ENCODE data around the gene ZBTB2. TPM values are rescaled to one million over a fixed set of nuclear protein-coding genes. Genes with fewer than 3 reads are reported as not detected.
"Not testable (repeated sequence)": the region's sequence is repeated elsewhere in the genome, so short reads cannot be mapped to it uniquely, and the experiment has no call there.

The ZBTB2 gene
- total RNA-seq, 2 experiments from 2014 or later = 26.8 to 28.2 TPM

DNA sequence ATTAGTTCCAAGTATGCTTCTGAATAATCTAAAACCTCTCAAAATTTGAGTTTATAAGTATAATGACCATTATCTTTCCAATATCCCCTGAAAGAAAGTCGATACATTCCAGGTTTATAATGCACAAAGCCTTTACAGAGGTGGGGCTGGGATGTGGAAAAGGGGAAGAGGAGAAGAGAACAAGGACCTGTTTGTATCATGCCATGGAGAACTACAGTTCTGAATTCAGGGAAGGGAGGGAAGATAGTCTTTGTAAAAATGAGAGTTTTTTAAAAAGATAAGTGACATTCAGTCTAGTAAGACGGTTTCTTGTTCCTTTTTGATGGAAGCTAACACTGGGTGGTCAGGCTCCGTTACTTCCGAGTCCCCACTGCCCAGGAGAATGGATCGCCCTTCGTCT is 26.1 kb downstream of the ZBTB2 start:
- H3K27me3 Mint-ChIP-seq = no peaks in the 10 kb centered on the region

GRCh38 chr6:151359486-151359885 is 31.9 kb downstream of the ZBTB2 start:
- H3K27me3 Mint-ChIP-seq = no peaks in the 10 kb centered on the region
- peaks cover 10% of the 10 kb centered on the region for H3K4me1 Mint-ChIP-seq

More for the DNA sequence above, 26.1 kb downstream of the ZBTB2 start:
- H3K27ac Mint-ChIP-seq = no peak overlapping the region
- H3K4me1 Mint-ChIP-seq = no peaks in the 10 kb centered on the region
- H3K9me3 Mint-ChIP-seq = no peaks in the 10 kb centered on the region
- H3K4me3 Mint-ChIP-seq = no peak overlapping the region
- H3K36me3 Mint-ChIP-seq = peaks cover 32% of the 10 kb centered on the region
- no peak for DNase-seq

GRCh38 chr6:151358475-151358874 is 32.9 kb downstream of the ZBTB2 start:
- Mint-ChIP-seq H3K36me3 (peaks cover 14% of the 10 kb centered on the region), H3K27me3 (no peaks in the 10 kb centered on the region), H3K4me1 (peaks cover 10% of the 10 kb centered on the region), H3K27ac (no peak overlapping the region), H3K4me3 (no peak overlapping the region), H3K9me3 (no peaks in the 10 kb centered on the region)
- DNase-seq = no peak

More at GRCh38 chr6:151359486-151359885, 31.9 kb downstream of the ZBTB2 start:
- peaks cover 17% of the 10 kb centered on the region for H3K36me3 Mint-ChIP-seq
- no peak overlapping the region for H3K27ac Mint-ChIP-seq
- no peak for DNase-seq
- H3K9me3 Mint-ChIP-seq = no peaks in the 10 kb centered on the region
- no peak overlapping the region for H3K4me3 Mint-ChIP-seq

DNA sequence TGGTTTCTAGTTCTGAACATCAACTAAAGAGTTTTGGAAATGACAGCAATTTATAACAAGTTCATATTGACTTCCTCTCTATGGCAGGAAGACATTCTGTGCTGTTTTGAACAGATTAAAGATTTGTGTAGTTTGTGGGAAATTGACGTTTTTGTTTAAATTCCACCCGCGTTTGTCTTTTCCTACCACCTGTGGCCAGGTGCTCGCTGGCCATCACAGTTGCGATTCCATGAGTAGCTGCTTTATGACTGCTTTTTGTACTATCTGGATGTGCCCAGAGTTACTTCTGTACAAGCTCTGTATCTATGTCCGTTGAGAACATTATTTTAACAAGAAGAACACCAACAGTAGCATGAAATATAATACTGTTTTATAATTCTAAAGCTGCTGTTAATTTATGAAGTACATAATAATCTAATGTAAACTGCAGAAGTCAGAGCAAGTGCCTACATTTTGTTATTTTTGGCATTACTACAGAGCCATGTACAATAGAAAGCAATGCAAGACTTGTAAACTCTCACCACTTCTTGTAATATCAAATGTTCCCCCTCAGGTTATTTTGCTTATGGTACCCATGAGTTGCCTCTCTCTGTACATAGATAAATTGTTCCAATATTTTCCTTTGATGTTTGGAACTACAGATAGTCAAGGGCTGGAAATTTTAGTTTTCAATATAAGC is 33.5 kb downstream of the ZBTB2 start:
- peaks cover 14% of the 10 kb centered on the region for H3K36me3 Mint-ChIP-seq
- no peak overlapping the region for H3K4me3 Mint-ChIP-seq
- no peaks in the 10 kb centered on the region for H3K9me3 Mint-ChIP-seq
- no peak overlapping the region for H3K27ac Mint-ChIP-seq
- peaks cover 10% of the 10 kb centered on the region for H3K4me1 Mint-ChIP-seq
- no peaks in the 10 kb centered on the region for H3K27me3 Mint-ChIP-seq
- DNase-seq = no peak

DNA sequence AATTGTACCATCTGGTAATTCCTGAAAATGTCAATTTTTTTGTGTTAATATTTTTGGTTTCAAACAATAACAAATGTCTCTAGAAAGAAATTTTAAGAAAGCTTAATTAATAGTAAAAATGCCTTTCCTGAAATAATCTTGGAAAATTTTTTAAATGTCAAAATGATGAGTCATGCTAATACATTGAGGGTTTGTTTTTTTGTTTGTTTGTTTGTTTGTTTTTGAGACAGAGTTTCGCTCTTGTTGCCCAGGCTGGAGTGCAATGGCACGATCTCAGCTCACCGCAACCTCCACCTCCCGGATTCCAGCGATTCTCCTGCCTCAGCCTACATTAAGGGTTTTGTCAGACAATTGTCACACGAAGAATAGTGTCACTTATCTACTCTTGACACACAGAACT is 34.4 kb downstream of the ZBTB2 start:
- not testable (repeated sequence) for H3K27me3 Mint-ChIP-seq, H3K9me3 Mint-ChIP-seq, DNase-seq, H3K27ac Mint-ChIP-seq, H3K4me1 Mint-ChIP-seq, H3K36me3 Mint-ChIP-seq, H3K4me3 Mint-ChIP-seq

- Mint-ChIP-seq H3K4me1 (peaks cover 10% of the 10 kb centered on the region), H3K36me3 (peaks cover 2% of the 10 kb centered on the region), H3K27ac (no peak overlapping the region), H3K27me3 (no peaks in the 10 kb centered on the region), H3K9me3 (no peaks in the 10 kb centered on the region), H3K4me3 (no peak overlapping the region)
- no peak for DNase-seq
Observed at GRCh38 chr6:151353795-151354194, 37.6 kb downstream of the ZBTB2 start.

GRCh38 chr6:151352410-151353396 is 38.7 kb downstream of the ZBTB2 start:
- Mint-ChIP-seq H3K9me3 (no peaks in the 10 kb centered on the region), H3K36me3 (no peaks in the 10 kb centered on the region), H3K27me3 (no peaks in the 10 kb centered on the region), H3K27ac (no peak overlapping the region), H3K4me3 (no peak overlapping the region), H3K4me1 (peaks cover 3% of the 10 kb centered on the region)
- no peak for DNase-seq

- Mint-ChIP-seq H3K9me3 (no peaks in the 10 kb centered on the region), H3K27me3 (no peaks in the 10 kb centered on the region), H3K4me3 (no peak overlapping the region), H3K27ac (no peak overlapping the region), H3K36me3 (no peaks in the 10 kb centered on the region), H3K4me1 (no peaks in the 10 kb centered on the region)
- DNase-seq = no peak
Observed at GRCh38 chr6:151351731-151352130, 39.6 kb downstream of the ZBTB2 start.

DNA sequence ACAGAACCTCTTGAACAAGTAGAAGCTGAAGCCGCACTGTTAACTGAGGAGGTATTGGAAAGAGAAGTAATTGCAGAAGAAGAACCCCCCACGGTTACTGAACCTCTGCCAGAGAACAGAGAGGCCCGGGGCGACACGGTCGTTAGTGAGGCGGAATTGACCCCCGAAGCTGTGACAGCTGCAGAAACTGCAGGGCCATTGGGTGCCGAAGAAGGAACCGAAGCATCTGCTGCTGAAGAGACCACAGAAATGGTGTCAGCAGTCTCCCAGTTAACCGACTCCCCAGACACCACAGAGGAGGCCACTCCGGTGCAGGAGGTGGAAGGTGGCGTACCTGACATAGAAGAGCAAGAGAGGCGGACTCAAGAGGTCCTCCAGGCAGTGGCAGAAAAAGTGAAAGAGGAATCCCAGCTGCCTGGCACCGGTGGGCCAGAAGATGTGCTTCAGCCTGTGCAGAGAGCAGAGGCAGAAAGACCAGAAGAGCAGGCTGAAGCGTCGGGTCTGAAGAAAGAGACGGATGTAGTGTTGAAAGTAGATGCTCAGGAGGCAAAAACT is 40.1 kb downstream of the ZBTB2 start:
- H3K4me1 Mint-ChIP-seq = no peaks in the 10 kb centered on the region
- DNase-seq = no peak
- no peak overlapping the region for H3K27ac Mint-ChIP-seq
- H3K9me3 Mint-ChIP-seq = no peaks in the 10 kb centered on the region
- H3K27me3 Mint-ChIP-seq = no peaks in the 10 kb centered on the region
- no peaks in the 10 kb centered on the region for H3K36me3 Mint-ChIP-seq
- H3K4me3 Mint-ChIP-seq = no peak overlapping the region

DNA sequence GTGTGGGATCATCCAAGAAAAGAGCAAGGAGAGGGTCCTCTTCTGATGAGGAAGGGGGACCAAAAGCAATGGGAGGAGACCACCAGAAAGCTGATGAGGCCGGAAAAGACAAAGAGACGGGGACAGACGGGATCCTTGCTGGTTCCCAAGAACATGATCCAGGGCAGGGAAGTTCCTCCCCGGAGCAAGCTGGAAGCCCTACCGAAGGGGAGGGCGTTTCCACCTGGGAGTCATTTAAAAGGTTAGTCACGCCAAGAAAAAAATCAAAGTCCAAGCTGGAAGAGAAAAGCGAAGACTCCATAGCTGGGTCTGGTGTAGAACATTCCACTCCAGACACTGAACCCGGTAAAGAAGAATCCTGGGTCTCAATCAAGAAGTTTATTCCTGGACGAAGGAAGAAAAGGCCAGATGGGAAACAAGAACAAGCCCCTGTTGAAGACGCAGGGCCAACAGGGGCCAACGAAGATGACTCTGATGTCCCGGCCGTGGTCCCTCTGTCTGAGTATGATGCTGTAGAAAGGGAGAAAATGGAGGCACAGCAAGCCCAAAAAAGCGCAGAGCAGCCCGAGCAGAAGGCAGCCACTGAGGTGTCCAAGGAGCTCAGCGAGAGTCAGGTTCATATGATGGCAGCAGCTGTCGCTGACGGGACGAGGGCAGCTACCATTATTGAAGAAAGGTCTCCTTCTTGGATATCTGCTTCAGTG is 40.8 kb downstream of the ZBTB2 start:
- no peak overlapping the region for H3K27ac Mint-ChIP-seq
- no peaks in the 10 kb centered on the region for H3K36me3 Mint-ChIP-seq
- H3K9me3 Mint-ChIP-seq = no peaks in the 10 kb centered on the region
- H3K4me3 Mint-ChIP-seq = no peak overlapping the region
- no peaks in the 10 kb centered on the region for H3K27me3 Mint-ChIP-seq
- H3K4me1 Mint-ChIP-seq = no peaks in the 10 kb centered on the region
- no peak for DNase-seq

DNA sequence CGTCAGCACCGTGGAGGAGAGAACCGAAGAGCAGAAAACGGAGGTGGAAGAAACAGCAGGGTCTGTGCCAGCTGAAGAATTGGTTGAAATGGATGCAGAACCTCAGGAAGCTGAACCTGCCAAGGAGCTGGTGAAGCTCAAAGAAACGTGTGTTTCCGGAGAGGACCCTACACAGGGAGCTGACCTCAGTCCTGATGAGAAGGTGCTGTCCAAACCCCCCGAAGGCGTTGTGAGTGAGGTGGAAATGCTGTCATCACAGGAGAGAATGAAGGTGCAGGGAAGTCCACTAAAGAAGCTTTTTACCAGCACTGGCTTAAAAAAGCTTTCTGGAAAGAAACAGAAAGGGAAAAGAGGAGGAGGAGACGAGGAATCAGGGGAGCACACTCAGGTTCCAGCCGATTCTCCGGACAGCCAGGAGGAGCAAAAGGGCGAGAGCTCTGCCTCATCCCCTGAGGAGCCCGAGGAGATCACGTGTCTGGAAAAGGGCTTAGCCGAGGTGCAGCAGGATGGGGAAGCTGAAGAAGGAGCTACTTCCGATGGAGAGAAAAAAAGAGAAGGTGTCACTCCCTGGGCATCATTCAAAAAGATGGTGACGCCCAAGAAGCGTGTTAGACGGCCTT is 41.6 kb downstream of the ZBTB2 start:
- H3K4me3 Mint-ChIP-seq = no peak overlapping the region
- no peak for DNase-seq
- no peaks in the 10 kb centered on the region for H3K9me3 Mint-ChIP-seq
- no peaks in the 10 kb centered on the region for H3K36me3 Mint-ChIP-seq
- no peak overlapping the region for H3K27ac Mint-ChIP-seq
- no peaks in the 10 kb centered on the region for H3K4me1 Mint-ChIP-seq
- H3K27me3 Mint-ChIP-seq = no peaks in the 10 kb centered on the region

DNA sequence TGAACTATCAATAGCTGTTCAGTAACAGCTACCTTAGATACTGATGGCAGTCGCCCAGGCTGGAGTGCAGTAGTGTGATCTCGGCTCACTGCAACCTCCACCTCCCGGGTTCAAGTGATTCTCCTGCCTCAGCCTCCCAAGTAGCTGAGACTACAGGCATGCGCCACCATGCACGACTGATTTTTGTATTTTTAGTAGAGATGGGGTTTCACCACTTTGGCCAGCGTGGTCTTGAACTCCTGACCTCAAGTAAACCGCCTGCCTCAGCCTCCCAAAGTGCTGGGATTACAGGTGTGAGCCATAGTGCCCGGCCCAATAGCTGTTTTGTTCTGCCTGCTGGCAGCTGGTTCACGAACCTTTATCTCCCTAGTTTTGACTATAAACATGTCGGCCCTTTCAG is 48.6 kb downstream of the ZBTB2 start:
- H3K27ac Mint-ChIP-seq, H3K4me3 Mint-ChIP-seq, DNase-seq, H3K9me3 Mint-ChIP-seq, H3K4me1 Mint-ChIP-seq, H3K36me3 Mint-ChIP-seq, H3K27me3 Mint-ChIP-seq: not testable (repeated sequence)

DNA sequence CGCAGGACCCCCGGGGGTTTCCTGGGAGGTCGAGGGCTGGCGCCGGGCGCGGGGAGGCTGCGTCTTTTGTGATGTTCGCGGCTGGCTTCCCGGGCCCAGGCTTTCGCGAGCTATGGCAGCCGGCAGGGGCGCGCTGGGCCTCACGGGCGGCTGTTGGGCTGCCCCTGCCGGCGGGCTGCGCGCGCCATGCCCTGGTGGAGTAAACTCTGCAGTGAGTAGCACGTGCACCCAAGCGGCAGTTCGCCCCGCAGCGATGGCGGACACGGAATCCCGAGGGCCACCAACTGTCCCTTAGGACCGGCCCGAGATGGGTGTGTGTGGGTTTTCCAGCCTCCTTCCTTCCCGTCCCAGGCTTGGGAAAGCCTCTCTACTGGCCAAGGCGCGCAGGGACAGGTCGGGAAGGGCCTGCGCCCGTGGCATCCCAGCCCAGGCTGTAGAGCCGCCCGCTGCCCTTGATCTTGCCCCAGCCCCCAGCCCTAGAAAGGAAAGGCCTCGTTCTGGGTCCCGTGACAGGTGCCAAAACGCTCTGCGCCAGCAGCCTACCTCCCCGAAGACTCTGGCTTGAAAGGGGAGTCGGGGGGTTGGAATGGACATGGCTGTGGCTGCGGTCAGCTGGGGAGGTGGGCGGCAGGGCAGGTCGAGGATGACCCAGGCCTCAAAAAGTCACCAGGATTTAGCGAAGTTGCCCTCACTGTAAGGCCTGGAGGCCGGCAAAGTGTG is 49.7 kb downstream of the ZBTB2 start:
- Mint-ChIP-seq H3K27ac (no peak overlapping the region), H3K27me3 (no peaks in the 10 kb centered on the region), H3K9me3 (no peaks in the 10 kb centered on the region), H3K36me3 (no peaks in the 10 kb centered on the region), H3K4me1 (no peaks in the 10 kb centered on the region), H3K4me3 (no peak overlapping the region)
- DNase-seq = no peak

Measured in activated naive CD8-positive, alpha-beta T cell treated with anti-CD3 and anti-CD28 coated beads for 36 hours (primary cell).